ENCODE measurements around the gene HSD17B1.

HSD17B1 gene

DNA sequence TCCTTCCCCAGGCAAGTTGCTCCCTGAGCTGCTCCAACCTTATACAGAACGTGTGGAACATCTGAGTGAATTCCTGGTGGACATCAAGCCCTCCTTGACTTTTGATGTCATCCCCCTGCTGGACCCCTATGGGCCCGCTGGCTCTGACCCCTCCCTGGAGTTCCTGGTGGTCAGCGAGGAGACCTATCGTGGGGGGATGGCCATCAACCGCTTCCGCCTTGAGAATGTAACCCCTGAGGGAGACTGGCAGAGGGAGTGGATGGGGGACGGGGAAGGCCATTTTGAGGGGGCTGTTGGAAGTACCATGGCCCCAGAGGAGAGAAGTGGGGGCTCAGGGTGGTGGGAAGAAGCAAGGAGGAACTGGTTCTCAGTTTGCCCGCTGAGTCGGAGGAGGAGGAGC lies 11.2 kb downstream of the HSD17B1 start:
- Histone ChIP-seq H3K27ac (ENCODE audit: low read depth, low read length, poor library complexity, severe bottlenecking) (no peak overlapping the region), H4K20me1 (ENCODE audit: insufficient read depth, low read length) (no peaks in the 10 kb centered on the region), H3K36me3 (ENCODE audit: insufficient read depth, low read length) (peaks cover 35% of the 10 kb centered on the region), H3K4me1 (ENCODE audit: insufficient read depth, low read length, severe bottlenecking) (peaks cover 48% of the 10 kb centered on the region), H3K9me3 (ENCODE audit: low read length) (no peaks in the 10 kb centered on the region), H3F3A (ENCODE audit: insufficient read depth, low read length) (no peaks in the 10 kb centered on the region; the same call in 1 of the 2 replicates), H3K4me2 (ENCODE audit: low read length) (peak overlapping the region; percentile 87), H3K79me2 (ENCODE audit: insufficient read depth, low read length) (no peaks in the 10 kb centered on the region), H3K27me3 (ENCODE audit: insufficient read depth, low read length) (no peaks in the 10 kb centered on the region), H3K9me2 (ENCODE audit: low read depth, low read length) (no peaks in the 10 kb centered on the region), H2AFZ (ENCODE audit: low read length) (no peak overlapping the region), H3K9ac (ENCODE audit: low read length) (no peak overlapping the region; the same call in 1 of the 2 replicates), H3K4me3 (ENCODE audit: low read depth, low read length, poor library complexity, severe bottlenecking) (no peak overlapping the region)
- TF ChIP-seq, protein P1, sequence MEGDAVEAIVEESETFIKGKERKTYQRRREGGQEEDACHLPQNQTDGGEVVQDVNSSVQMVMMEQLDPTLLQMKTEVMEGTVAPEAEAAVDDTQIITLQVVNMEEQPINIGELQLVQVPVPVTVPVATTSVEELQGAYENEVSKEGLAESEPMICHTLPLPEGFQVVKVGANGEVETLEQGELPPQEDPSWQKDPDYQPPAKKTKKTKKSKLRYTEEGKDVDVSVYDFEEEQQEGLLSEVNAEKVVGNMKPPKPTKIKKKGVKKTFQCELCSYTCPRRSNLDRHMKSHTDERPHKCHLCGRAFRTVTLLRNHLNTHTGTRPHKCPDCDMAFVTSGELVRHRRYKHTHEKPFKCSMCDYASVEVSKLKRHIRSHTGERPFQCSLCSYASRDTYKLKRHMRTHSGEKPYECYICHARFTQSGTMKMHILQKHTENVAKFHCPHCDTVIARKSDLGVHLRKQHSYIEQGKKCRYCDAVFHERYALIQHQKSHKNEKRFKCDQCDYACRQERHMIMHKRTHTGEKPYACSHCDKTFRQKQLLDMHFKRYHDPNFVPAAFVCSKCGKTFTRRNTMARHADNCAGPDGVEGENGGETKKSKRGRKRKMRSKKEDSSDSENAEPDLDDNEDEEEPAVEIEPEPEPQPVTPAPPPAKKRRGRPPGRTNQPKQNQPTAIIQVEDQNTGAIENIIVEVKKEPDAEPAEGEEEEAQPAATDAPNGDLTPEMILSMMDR (IDR thresholded peaks at IDR 0.05; ENCODE audit: low read length): no peak
- no peak for TF ChIP-seq EZH2 (IDR thresholded peaks at IDR 0.05; ENCODE audit: borderline replicate concordance, low read length)

DNA sequence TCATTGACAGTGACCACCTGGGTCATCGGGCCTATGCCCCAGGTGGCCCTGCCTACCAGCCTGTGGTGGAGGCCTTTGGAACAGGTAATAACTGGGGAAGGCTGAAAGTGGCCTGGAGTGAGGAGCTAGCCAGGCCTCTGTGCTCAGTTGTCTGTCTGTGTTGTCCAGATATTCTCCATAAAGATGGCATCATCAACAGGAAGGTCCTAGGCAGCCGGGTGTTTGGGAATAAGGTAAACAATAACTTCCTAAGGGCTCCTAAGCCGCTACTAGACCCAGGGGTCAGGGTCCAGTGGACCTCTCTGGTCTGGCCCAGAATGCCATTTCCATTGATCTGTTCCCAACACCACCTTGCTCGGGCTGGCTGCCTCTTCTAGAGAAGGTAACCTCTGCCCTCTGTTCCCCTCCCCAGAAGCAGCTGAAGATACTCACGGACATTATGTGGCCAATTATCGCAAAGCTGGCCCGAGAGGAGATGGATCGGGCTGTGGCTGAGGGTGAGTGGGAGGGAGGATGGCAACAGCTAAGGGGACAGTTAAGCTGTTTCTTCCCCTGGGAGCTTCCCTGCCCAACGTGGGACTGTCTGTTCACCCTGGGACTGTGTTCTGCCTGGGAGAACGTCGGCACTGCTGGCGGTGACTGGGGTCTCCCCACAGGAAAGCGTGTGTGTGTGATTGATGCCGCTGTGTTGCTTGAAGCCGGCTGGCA lies 12.2 kb downstream of the HSD17B1 start:
- Histone ChIP-seq H3K9me2 (ENCODE audit: low read depth, low read length) (no peaks in the 10 kb centered on the region), H3K4me2 (ENCODE audit: low read length) (no peak overlapping the region), H2AFZ (ENCODE audit: low read length) (no peak overlapping the region), H3K79me2 (ENCODE audit: insufficient read depth, low read length) (no peaks in the 10 kb centered on the region), H3K4me1 (ENCODE audit: insufficient read depth, low read length, severe bottlenecking) (peaks cover 48% of the 10 kb centered on the region), H3K27ac (ENCODE audit: low read depth, low read length, poor library complexity, severe bottlenecking) (no peak overlapping the region), H3K36me3 (ENCODE audit: insufficient read depth, low read length) (peaks cover 46% of the 10 kb centered on the region), H3F3A (ENCODE audit: insufficient read depth, low read length) (no peaks in the 10 kb centered on the region; the same call in 1 of the 2 replicates), H3K27me3 (ENCODE audit: insufficient read depth, low read length) (no peaks in the 10 kb centered on the region), H3K9me3 (ENCODE audit: low read length) (no peaks in the 10 kb centered on the region), H4K20me1 (ENCODE audit: insufficient read depth, low read length) (no peaks in the 10 kb centered on the region), H3K4me3 (ENCODE audit: low read depth, low read length, poor library complexity, severe bottlenecking) (no peak overlapping the region), H3K9ac (ENCODE audit: low read length) (no peak overlapping the region)
- TF ChIP-seq EZH2 (IDR thresholded peaks at IDR 0.05; ENCODE audit: borderline replicate concordance, low read length): no peak
- TF ChIP-seq, protein P1 (IDR thresholded peaks at IDR 0.05; ENCODE audit: low read length): no peak

DNA sequence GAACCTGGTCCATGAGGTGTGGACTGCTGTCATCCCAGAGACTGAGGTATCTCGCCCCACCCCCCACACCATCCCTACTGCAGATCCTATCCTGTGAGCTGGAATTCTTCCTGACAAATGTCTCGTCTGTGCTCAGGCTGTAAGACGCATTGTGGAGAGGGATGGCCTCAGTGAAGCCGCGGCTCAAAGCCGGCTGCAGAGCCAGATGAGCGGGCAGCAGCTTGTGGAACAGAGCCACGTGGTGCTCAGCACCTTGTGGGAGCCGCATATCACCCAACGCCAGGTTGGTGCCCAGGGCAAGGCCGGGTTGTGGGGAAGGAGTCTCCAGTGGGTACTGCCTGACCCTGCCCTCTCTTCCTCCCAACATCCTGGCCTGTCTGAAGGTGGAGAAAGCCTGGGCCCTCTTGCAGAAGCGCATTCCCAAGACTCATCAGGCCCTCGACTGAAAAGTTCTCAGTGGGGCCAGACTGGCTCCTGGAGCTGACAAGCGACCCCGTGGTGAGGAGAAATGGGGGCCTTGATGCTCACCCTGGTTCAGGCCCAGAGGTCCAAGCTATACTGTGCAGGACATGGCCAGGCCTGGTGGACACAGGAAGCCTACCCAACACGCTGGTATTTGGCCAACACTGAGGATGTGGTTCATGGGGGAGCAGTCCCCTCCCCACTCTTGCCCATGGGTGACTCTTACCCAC lies 12.9 kb downstream of the HSD17B1 start:
- no peak overlapping the region; the same call in 1 of the 2 replicates for H3K9ac ChIP-seq (ENCODE audit: low read length)
- no peaks in the 10 kb centered on the region for H3K79me2 ChIP-seq (ENCODE audit: insufficient read depth, low read length)
- H3K9me2 ChIP-seq (ENCODE audit: low read depth, low read length): no peaks in the 10 kb centered on the region
- no peaks in the 10 kb centered on the region for H4K20me1 ChIP-seq (ENCODE audit: insufficient read depth, low read length)
- H3K4me3 ChIP-seq (ENCODE audit: low read depth, low read length, poor library complexity, severe bottlenecking): peak overlapping the region; percentile 76
- H3K27ac ChIP-seq (ENCODE audit: low read depth, low read length, poor library complexity, severe bottlenecking): no peak overlapping the region
- H3K36me3 ChIP-seq (ENCODE audit: insufficient read depth, low read length): peaks cover 53% of the 10 kb centered on the region
- H2AFZ ChIP-seq (ENCODE audit: low read length): no peak overlapping the region
- no peaks in the 10 kb centered on the region for H3K27me3 ChIP-seq (ENCODE audit: insufficient read depth, low read length)
- no peaks in the 10 kb centered on the region for H3K9me3 ChIP-seq (ENCODE audit: low read length)
- no peak overlapping the region for H3K4me2 ChIP-seq (ENCODE audit: low read length)
- no peaks in the 10 kb centered on the region; the same call in 1 of the 2 replicates for H3F3A ChIP-seq (ENCODE audit: insufficient read depth, low read length)
- TF ChIP-seq, protein P1 (IDR thresholded peaks at IDR 0.05; ENCODE audit: low read length): no peak
- TF ChIP-seq EZH2 (IDR thresholded peaks at IDR 0.05; ENCODE audit: borderline replicate concordance, low read length): no peak
- H3K4me1 ChIP-seq (ENCODE audit: insufficient read depth, low read length, severe bottlenecking): peaks cover 44% of the 10 kb centered on the region
